Smooth muscle cell (in vitro differentiated cells): ENCODE results near the gene PCLO. TPM values are rescaled to one million over a fixed set of nuclear protein-coding genes. Genes with fewer than 3 reads are reported as not detected.
"Not testable (repeated sequence)": the region's sequence is repeated elsewhere in the genome, so short reads cannot be mapped to it uniquely, and the experiment has no call there.

ENCODE experiments used
- DNase-seq: peaks from one replicate; lab custom pipeline; 2025; ENCODE audit not compliant: unreplicated experiment; lab: John Stamatoyannopoulos, UW
- H2AFZ ChIP-seq: fragments of 200-600 bp; sonication (generic); 2 replicates; pipeline ENCODE4 v1.6.0; 2016; ENCODE audit warnings: antibody characterized with exemption, low read depth, mild to moderate bottlenecking
- H3F3A ChIP-seq: fragments of 200-600 bp; sonication (generic); 2 replicates; pipeline ENCODE4 v1.6.0; 2017; ENCODE audit warnings: antibody characterized with exemption, low read depth
- H3K27ac ChIP-seq: fragments of 200-600 bp; sonication (generic); 2 replicates; pipeline ENCODE4 v1.5.1; 2016; ENCODE audit warnings: low read depth, mild to moderate bottlenecking
- H3K27me3 ChIP-seq: fragments of 200-600 bp; sonication (generic); 2 replicates; pipeline ENCODE4 v1.6.1; 2016; ENCODE audit warnings: low read depth, mild to moderate bottlenecking
- H3K36me3 ChIP-seq: fragments of 200-600 bp; sonication (generic); 2 replicates; pipeline ENCODE4 v1.5.1; 2016; ENCODE audit warnings: low read depth
- H3K4me1 ChIP-seq: fragments of 200-600 bp; sonication (generic); 2 replicates; pipeline ENCODE4 v1.5.1; 2016; ENCODE audit warnings: low read depth
- H3K4me2 ChIP-seq: fragments of 200-600 bp; sonication (generic); 2 replicates; pipeline ENCODE4 v1.6.0; 2016; ENCODE audit warnings: mild to moderate bottlenecking
- H3K4me3 ChIP-seq: fragments of 200-600 bp; sonication (generic); 2 replicates; pipeline ENCODE4 v1.5.1; 2016; ENCODE audit warnings: mild to moderate bottlenecking
- H3K79me2 ChIP-seq: fragments of 200-600 bp; sonication (generic); 2 replicates; pipeline ENCODE4 v1.6.0; 2016; ENCODE audit warnings: low read depth, mild to moderate bottlenecking
- H3K9ac ChIP-seq: fragments of 200-600 bp; sonication (generic); 2 replicates; pipeline ENCODE4 v1.6.0; 2016; ENCODE audit warnings: low read depth
- H3K9me3 ChIP-seq: fragments of 200-600 bp; sonication (generic); replicated peaks from 2 replicates; pipeline ENCODE4 v1.5.1; 2016; ENCODE audit warnings: low read depth
- H4K20me1 ChIP-seq: fragments of 200-600 bp; sonication (generic); 2 replicates; pipeline ENCODE4 v1.6.0; 2016; ENCODE audit warnings: low read depth
- CTCF ChIP-seq: fragments of 200-600 bp; sonication (generic); IDR thresholded peaks from 2 replicates; pipeline ENCODE4 v1.5.1; 2017; ENCODE audit warnings: borderline replicate concordance, mild to moderate bottlenecking, antibody characterized with exemption; ENCODE audit not compliant: insufficient read depth, poor library complexity, severe bottlenecking
- WGBS: methylation state at CpG from one replicate; pipeline ENCODE4 v1.1.7; 2016; ENCODE audit warnings: low lambda C conversion rate; 5-methylcytosine and 5-hydroxymethylcytosine counted together
- polyA plus RNA-seq: library from polyadenylated mRNA; unstranded; fragments of >200 nt; fragmentation: Nextera tagmentation; extraction: Ambion mirVana; gene quantifications from 2 replicates; pipeline ENCODE4 v1.2.1, GENCODE V29; 2016
- total RNA-seq: library from RNA; depleted of rRNA; stranded (reverse); fragments of >200 nt; gene quantifications from 2 replicates; pipeline ENCODE4 v1.2.3, GENCODE V29; 2014

Gene PCLO
- total and polyA plus RNA-seq, 2 experiments from 2014 or later, result 0.42 to 1.9 TPM

- Histone ChIP-seq H3K79me2 (no peaks in the 10 kb centered on the region), H3K4me3 (no peak overlapping the region), H3K4me1 (no peaks in the 10 kb centered on the region), H3K36me3 (no peaks in the 10 kb centered on the region), H3K9me3 (no peaks in the 10 kb centered on the region), H3K27ac (no peak overlapping the region), H4K20me1 (no peaks in the 10 kb centered on the region), H3K4me2 (no peak overlapping the region), H3K27me3 (no peaks in the 10 kb centered on the region), H3F3A (no peaks in the 10 kb centered on the region), H2AFZ (no peak overlapping the region), H3K9ac (no peak overlapping the region)
- DNase-seq, result no peak
- 91% methylated on average over 1 of the region's 1 CpG for WGBS
- TF ChIP-seq CTCF, result no peak
Measured at GRCh38 chr7:83105063-83105462, 57.6 kb downstream of the PCLO start.

GRCh38 chr7:83101530-83101929 is 61.2 kb downstream of the PCLO start:
- no peak for DNase-seq
- Histone ChIP-seq H3K9ac (no peak overlapping the region), H2AFZ (no peak overlapping the region), H3K4me1 (no peaks in the 10 kb centered on the region), H3K4me3 (no peak overlapping the region), H3K36me3 (no peaks in the 10 kb centered on the region), H3F3A (no peaks in the 10 kb centered on the region), H3K27ac (no peak overlapping the region), H3K79me2 (no peaks in the 10 kb centered on the region), H4K20me1 (no peaks in the 10 kb centered on the region), H3K4me2 (no peak overlapping the region), H3K9me3 (no peaks in the 10 kb centered on the region), H3K27me3 (no peaks in the 10 kb centered on the region)
- TF ChIP-seq CTCF, result no peak
- 85% methylated on average over 3 of the region's 3 CpGs for WGBS

GRCh38 chr7:83096065-83096580 is 66.6 kb downstream of the PCLO start:
- H3K36me3 ChIP-seq, result no peaks in the 10 kb centered on the region
- TF ChIP-seq CTCF, result no peak
- no peak overlapping the region for H3K9ac ChIP-seq
- no peaks in the 10 kb centered on the region for H3K9me3 ChIP-seq
- H3K4me2 ChIP-seq, result no peak overlapping the region
- H2AFZ ChIP-seq, result no peak overlapping the region
- no peaks in the 10 kb centered on the region for H3K79me2 ChIP-seq
- H3K27ac ChIP-seq, result no peak overlapping the region
- H3K4me3 ChIP-seq, result no peak overlapping the region
- DNase-seq, result no peak
- H3F3A ChIP-seq, result no peaks in the 10 kb centered on the region
- no peaks in the 10 kb centered on the region for H3K27me3 ChIP-seq
- H4K20me1 ChIP-seq, result no peaks in the 10 kb centered on the region
- 79% methylated on average over 2 of the region's 2 CpGs for WGBS
- no peaks in the 10 kb centered on the region for H3K4me1 ChIP-seq

GRCh38 chr7:83085299-83085698 is 77.4 kb downstream of the PCLO start:
- DNase-seq, result no peak
- H3K4me1 ChIP-seq, result no peaks in the 10 kb centered on the region
- WGBS, result 87% methylated on average over 4 of the region's 4 CpGs
- no peak overlapping the region for H3K27ac ChIP-seq
- no peaks in the 10 kb centered on the region for H3K79me2 ChIP-seq
- no peak overlapping the region for H3K4me2 ChIP-seq
- H3K36me3 ChIP-seq, result no peaks in the 10 kb centered on the region
- H3K9ac ChIP-seq, result no peak overlapping the region
- no peaks in the 10 kb centered on the region for H4K20me1 ChIP-seq
- no peaks in the 10 kb centered on the region for H3K27me3 ChIP-seq
- no peak overlapping the region for H3K4me3 ChIP-seq
- no peak overlapping the region for H2AFZ ChIP-seq
- TF ChIP-seq CTCF, result no peak
- no peaks in the 10 kb centered on the region for H3F3A ChIP-seq
- H3K9me3 ChIP-seq, result no peaks in the 10 kb centered on the region

- H3K79me2 ChIP-seq, H2AFZ ChIP-seq, H3K27me3 ChIP-seq, H3K4me3 ChIP-seq, H3K9me3 ChIP-seq, H3K4me2 ChIP-seq, H4K20me1 ChIP-seq, H3K9ac ChIP-seq, H3K36me3 ChIP-seq, H3K27ac ChIP-seq, DNase-seq, H3K4me1 ChIP-seq, H3F3A ChIP-seq: not testable (repeated sequence)
- WGBS, result 95% methylated on average over 1 of the region's 1 CpG
Measured at GRCh38 chr7:83079879-83080278, 82.8 kb downstream of the PCLO start.
